Vagina (tissue), 2 donors: ENCODE measurements around the gene AK9. TPM values are rescaled to one million over a fixed set of nuclear protein-coding genes. Genes with fewer than 3 reads are reported as not detected.

ENCODE experiments used
- DNase-seq, 2 donors: peaks; one replicate each; pipeline ENCODE4 v3.0.0-alpha.2; 2017; ENCODE audit errors: extremely low spot score in 2 of 2
- H3K27ac ChIP-seq: fragments of 200-600 bp; sonication (generic); one replicate; pipeline ENCODE4 v1.5.1; 2019
- H3K27me3 ChIP-seq: fragments of 200-600 bp; sonication (generic); one replicate; pipeline ENCODE4 v1.5.1; 2019
- H3K36me3 ChIP-seq, 2 donors: fragments of 200-600 bp; sonication (generic); one replicate each; pipeline ENCODE4 v1.5.1; 2017 to 2019
- H3K4me1 ChIP-seq: fragments of 200-600 bp; sonication (generic); one replicate; pipeline ENCODE4 v1.5.1; 2019
- H3K4me3 ChIP-seq, 2 donors: fragments of 200-600 bp; sonication (generic); 1 replicate in 1 of 2; 2 replicates in 1 of 2; pipeline ENCODE4 v1.5.1; 2016 to 2019
- H3K9me3 ChIP-seq: fragments of 200-600 bp; sonication (generic); one replicate; pipeline ENCODE4 v1.5.1; 2019
- CTCF ChIP-seq, 3 experiments: fragments of 450-650 bp in 2 of 3; fragments of 200-600 bp in 1 of 3; sonication (generic) in 1 of 3; IDR thresholded peaks; one replicate each; pipeline ENCODE4 v1.5.1; 2017 to 2019; ENCODE audit warnings: antibody characterized with exemption in 3 of 3, mild to moderate bottlenecking in 2 of 3, moderate library complexity in 2 of 3
- POLR2A ChIP-seq, 2 donors: fragments of 450-650 bp; IDR thresholded peaks; one replicate each; pipeline ENCODE4 v1.6.1; 2017; ENCODE audit warnings: antibody characterized with exemption in 2 of 2, mild to moderate bottlenecking in 2 of 2, moderate library complexity in 2 of 2
- POLR2AphosphoS5 ChIP-seq, 2 donors: sonication (generic); formaldehyde crosslinking; IDR thresholded peaks; one replicate each; pipeline ENCODE4 v1.9.0; 2017; ENCODE audit warnings: antibody characterized with exemption in 2 of 2, mild to moderate bottlenecking in 2 of 2, low read depth in 1 of 2; ENCODE audit not compliant: insufficient read depth in 1 of 2
- intact Hi-C: fragments of 100-400 bp; cut with DNase I; formaldehyde crosslinking; loops from one replicate; pipeline ENCODE4 v1.15.1; 2023
- total RNA-seq: library from RNA; depleted of rRNA; stranded (reverse); fragments of >200 nt; gene quantifications from one replicate; pipeline ENCODE4 v1.2.3, GENCODE V29; 2016

The AK9 gene
- total RNA-seq, 1 donor from 2014 or later, result 8.1 TPM

GRCh38 chr6:109482905-109483734 lies 207.9 kb downstream of the AK9 start, which contains the start of gene ZBTB24:
ZBTB24 (minus strand) TSS chr6:109483219; CDS start chr6:109482026, 1,193 bp downstream.
- Histone ChIP-seq H3K4me3 (peak within 1 kb of the TSS; percentile 85 to 95), H3K36me3 (peaks cover 0 to 4% of the 10 kb centered on the region in 2 donors), H3K27me3 (no peaks in the 10 kb centered on the region), H3K9me3 (no peaks in the 10 kb centered on the region), H3K27ac (peak within 1 kb of the TSS; percentile 81), H3K4me1 (peaks cover 42% of the 10 kb centered on the region)
- intact Hi-C loops, result loop anchor here (2.0 kb wide), 1 partner anchor 100 kb away; the partner anchor contains the start of gene CD164
- TF ChIP-seq POLR2AphosphoS5 (IDR thresholded peaks at IDR 0.05; ENCODE audit: insufficient read depth in 1 of 2, low read depth in 1 of 2), result peak in 1 of 2 donors; percentile 10
- TF ChIP-seq POLR2A (IDR thresholded peaks at IDR 0.05), result peak in 1 of 2 donors; percentile 65
- no peak for TF ChIP-seq CTCF (IDR thresholded peaks at IDR 0.05)
- peak; percentile 92 to 95 for DNase-seq

GRCh38 chr6:109480993-109481480 lies 210.0 kb downstream of the AK9 start:
- H3K4me3 ChIP-seq, result no peak overlapping the region
- H3K4me1 ChIP-seq, result peaks cover 60% of the 10 kb centered on the region
- peaks cover 0 to 11% of the 10 kb centered on the region in 2 donors for H3K36me3 ChIP-seq
- H3K27me3 ChIP-seq, result no peaks in the 10 kb centered on the region
- DNase-seq, result peak; percentile 25 to 58
- H3K27ac ChIP-seq, result no peak overlapping the region
- intact Hi-C loops, result no loop called here
- H3K9me3 ChIP-seq, result no peaks in the 10 kb centered on the region
- no peak for TF ChIP-seq POLR2A (IDR thresholded peaks at IDR 0.05)

GRCh38 chr6:109478841-109479624 lies 212.0 kb downstream of the AK9 start:
- Histone ChIP-seq H3K27ac (peak overlapping the region; percentile 1), H3K9me3 (no peaks in the 10 kb centered on the region), H3K27me3 (no peaks in the 10 kb centered on the region), H3K36me3 (peaks cover 0 to 27% of the 10 kb centered on the region in 2 donors), H3K4me1 (peaks cover 60% of the 10 kb centered on the region), H3K4me3 (peak overlapping the region in 1 of 2 donors; percentile 12)
- no peak for TF ChIP-seq POLR2A (IDR thresholded peaks at IDR 0.05)
- no peak for TF ChIP-seq CTCF (IDR thresholded peaks at IDR 0.05)
- TF ChIP-seq POLR2AphosphoS5 (IDR thresholded peaks at IDR 0.05; ENCODE audit: insufficient read depth in 1 of 2, low read depth in 1 of 2), result no peak
- peak; percentile 2 to 25 for DNase-seq
- intact Hi-C loops, result no loop called here

- Histone ChIP-seq H3K27me3 (no peaks in the 10 kb centered on the region), H3K9me3 (no peaks in the 10 kb centered on the region), H3K4me1 (peaks cover 60% of the 10 kb centered on the region), H3K4me3 (no peak overlapping the region), H3K36me3 (peaks cover 0 to 27% of the 10 kb centered on the region in 2 donors), H3K27ac (peak overlapping the region; percentile 33)
- DNase-seq, result peak in 1 of 2 donors; percentile 18
- intact Hi-C loops, result no loop called here
- no peak for TF ChIP-seq POLR2A (IDR thresholded peaks at IDR 0.05)
- TF ChIP-seq POLR2AphosphoS5 (IDR thresholded peaks at IDR 0.05; ENCODE audit: insufficient read depth in 1 of 2, low read depth in 1 of 2), result no peak
- no peak for TF ChIP-seq CTCF (IDR thresholded peaks at IDR 0.05)
Observed at GRCh38 chr6:109478222-109478805, 212.7 kb downstream of the AK9 start.

GRCh38 chr6:109477725-109478124 lies 213.3 kb downstream of the AK9 start:
- H3K27ac ChIP-seq, result peak overlapping the region; percentile 33
- peak; percentile 52 to 69 for DNase-seq
- H3K4me1 ChIP-seq, result peaks cover 60% of the 10 kb centered on the region
- TF ChIP-seq CTCF (IDR thresholded peaks at IDR 0.05) (no peak), POLR2AphosphoS5 (IDR thresholded peaks at IDR 0.05; ENCODE audit: insufficient read depth in 1 of 2, low read depth in 1 of 2) (no peak), POLR2A (IDR thresholded peaks at IDR 0.05) (no peak)
- no peak overlapping the region for H3K4me3 ChIP-seq
- no peaks in the 10 kb centered on the region for H3K27me3 ChIP-seq
- no peaks in the 10 kb centered on the region for H3K9me3 ChIP-seq
- peaks cover 0 to 29% of the 10 kb centered on the region in 2 donors for H3K36me3 ChIP-seq
- intact Hi-C loops, result no loop called here
